ENCODE data around the gene NAMPT.
"Not testable (repeated sequence)": the region's sequence is repeated elsewhere in the genome, so short reads cannot be mapped to it uniquely, and the experiment has no call there.

NAMPT gene

GRCh38 chr7:106247841-106248240 lies 36.9 kb downstream of the NAMPT start:
- in situ Hi-C loops (cut with MboI; ENCODE audit: low pct_unique_long_range_greater_than_20kb, low sequenced_read_pairs): no loop called here
- DNase-seq: no peak

GRCh38 chr7:106246902-106247711 lies 37.7 kb downstream of the NAMPT start:
- in situ Hi-C loops (cut with MboI; ENCODE audit: low pct_unique_long_range_greater_than_20kb, low sequenced_read_pairs): no loop called here

GRCh38 chr7:106243893-106244292 lies 40.9 kb downstream of the NAMPT start:
- no peak for DNase-seq
- in situ Hi-C loops (cut with MboI; ENCODE audit: low pct_unique_long_range_greater_than_20kb, low sequenced_read_pairs): no loop called here

More at GRCh38 chr7:106246902-106247711, 37.7 kb downstream of the NAMPT start:
- DNase-seq: no peak

GRCh38 chr7:106239406-106239805 lies 45.4 kb downstream of the NAMPT start:
- in situ Hi-C loops (cut with MboI; ENCODE audit: low pct_unique_long_range_greater_than_20kb, low sequenced_read_pairs): no loop called here
- no peak for DNase-seq

DNA sequence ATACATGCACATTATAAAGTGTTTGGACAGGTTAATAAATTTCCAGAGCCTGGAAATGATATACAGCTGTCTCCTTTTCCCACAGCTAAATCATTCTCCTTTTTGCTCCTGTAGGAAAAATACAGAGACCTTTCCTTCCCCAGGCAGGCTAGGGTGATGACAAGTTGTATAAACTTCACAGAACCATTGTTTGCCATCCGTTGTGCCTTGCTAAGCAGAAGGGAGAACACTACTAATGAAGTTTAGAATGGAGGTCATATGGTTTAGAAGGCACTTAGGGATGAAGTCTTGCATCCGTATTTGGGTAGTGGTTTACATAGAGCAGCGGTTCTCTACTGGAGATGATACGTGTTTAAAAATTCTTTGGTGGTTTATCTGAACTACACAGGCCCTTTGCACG lies 46.0 kb downstream of the NAMPT start:
- no peak for DNase-seq
- in situ Hi-C loops (cut with MboI; ENCODE audit: low pct_unique_long_range_greater_than_20kb, low sequenced_read_pairs): no loop called here

GRCh38 chr7:106236065-106236464 lies 48.7 kb downstream of the NAMPT start:
- no peak for DNase-seq
- in situ Hi-C loops (cut with MboI; ENCODE audit: low pct_unique_long_range_greater_than_20kb, low sequenced_read_pairs): no loop called here

DNA sequence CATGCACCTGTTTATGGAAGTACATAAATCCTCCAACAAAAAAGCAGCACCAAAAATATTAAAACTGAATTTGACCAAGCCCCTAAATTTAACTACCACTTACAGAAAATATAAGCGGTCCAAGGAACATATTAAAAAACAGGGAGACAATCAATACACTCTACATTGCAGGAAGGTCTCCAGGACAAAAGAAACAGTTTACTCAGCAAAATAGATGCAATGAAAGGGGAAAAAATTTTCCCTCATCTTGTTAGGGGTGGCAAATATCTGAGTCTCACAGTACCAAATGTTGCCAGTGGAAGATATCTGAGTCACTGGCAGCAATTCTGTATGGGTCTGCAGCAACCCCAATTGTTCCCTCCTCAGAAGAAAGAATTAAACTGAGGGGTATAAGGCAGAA lies 50.4 kb downstream of the NAMPT start:
- in situ Hi-C loops (cut with MboI; ENCODE audit: low pct_unique_long_range_greater_than_20kb, low sequenced_read_pairs): no loop called here
- DNase-seq: no peak

DNA sequence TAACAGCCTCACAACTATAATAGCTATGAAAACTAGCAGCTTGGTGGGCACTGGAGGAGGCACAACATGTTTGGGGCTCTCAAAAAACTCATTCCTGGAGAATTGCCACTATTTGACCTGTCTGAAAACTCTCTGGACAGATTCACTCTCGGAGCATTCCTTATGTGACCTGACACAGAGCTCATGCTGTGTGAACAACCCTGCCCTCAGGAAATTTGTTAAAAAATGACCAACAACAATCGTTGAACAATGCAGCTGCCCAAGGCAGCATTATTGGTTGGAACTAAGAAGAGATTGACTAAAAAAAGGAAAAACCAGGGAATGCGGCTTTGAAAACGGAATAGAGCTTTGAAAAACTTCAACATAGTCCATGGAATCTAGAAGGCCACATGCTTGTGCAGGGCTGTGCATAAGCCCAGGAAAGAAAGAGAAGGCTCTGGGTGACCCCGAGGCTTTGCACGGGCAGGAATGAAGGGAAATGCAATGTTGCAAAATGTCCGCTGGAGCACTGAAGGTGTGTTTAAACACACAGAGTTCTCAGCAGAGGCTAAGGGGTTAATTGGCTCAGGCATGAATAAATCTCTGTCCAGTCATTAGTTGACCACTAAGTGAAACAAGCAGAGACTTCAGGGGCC lies 52.8 kb downstream of the NAMPT start:
- DNase-seq: no peak
- in situ Hi-C loops (cut with MboI; ENCODE audit: low pct_unique_long_range_greater_than_20kb, low sequenced_read_pairs): no loop called here

GRCh38 chr7:106225856-106226255 lies 58.9 kb downstream of the NAMPT start:
- DNase-seq: no peak
- in situ Hi-C loops (cut with MboI; ENCODE audit: low pct_unique_long_range_greater_than_20kb, low sequenced_read_pairs): no loop called here

DNA sequence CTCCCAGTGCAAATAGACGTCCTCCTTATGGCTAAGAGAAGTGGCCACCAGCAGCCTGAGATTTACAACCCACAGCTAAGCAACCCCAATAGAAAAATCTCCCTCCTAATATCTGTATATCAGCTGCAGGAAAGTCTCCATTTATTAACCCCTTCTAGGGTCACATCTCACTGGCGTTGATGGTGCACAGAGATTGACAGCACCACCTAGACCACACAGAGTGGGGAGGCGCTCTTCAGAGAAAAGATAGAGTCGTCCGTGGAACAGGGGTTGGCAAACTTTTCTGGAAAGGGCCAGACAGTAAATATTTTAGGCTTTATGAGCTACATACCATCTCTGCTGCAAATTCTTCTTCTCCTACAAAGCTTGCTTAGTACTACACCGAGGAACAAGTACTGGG lies 60.0 kb downstream of the NAMPT start:
- in situ Hi-C loops (cut with MboI; ENCODE audit: low pct_unique_long_range_greater_than_20kb, low sequenced_read_pairs): no loop called here
- DNase-seq: no peak

- DNase-seq: no peak
- in situ Hi-C loops (cut with MboI; ENCODE audit: low pct_unique_long_range_greater_than_20kb, low sequenced_read_pairs): no loop called here
These were observed 61.6 kb downstream of the NAMPT start for GRCh38 chr7:106223156-106223555.

GRCh38 chr7:106222545-106222944 lies 62.2 kb downstream of the NAMPT start:
- no peak for DNase-seq
- in situ Hi-C loops (cut with MboI; ENCODE audit: low pct_unique_long_range_greater_than_20kb, low sequenced_read_pairs): no loop called here

DNA sequence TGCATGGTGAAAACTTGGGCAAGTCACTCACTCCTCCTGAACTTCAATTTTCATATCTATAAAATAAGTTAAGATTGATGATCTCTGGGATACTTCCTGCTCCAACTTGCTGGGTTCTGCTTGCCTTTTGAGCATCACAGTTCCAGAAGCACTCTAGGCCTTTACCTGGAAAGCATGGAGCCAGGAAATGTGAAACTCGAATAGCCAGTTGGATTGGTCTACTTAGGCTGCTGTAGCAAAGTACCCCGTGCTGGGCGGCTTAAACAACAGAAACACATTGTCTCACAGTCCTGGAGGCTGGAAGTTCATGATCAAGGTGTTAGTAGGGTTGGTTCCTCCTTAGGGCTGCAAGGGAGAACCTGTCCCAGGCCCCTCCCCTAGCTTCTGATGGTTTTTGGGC lies 64.5 kb downstream of the NAMPT start:
- no peak for DNase-seq
- in situ Hi-C loops (cut with MboI; ENCODE audit: low pct_unique_long_range_greater_than_20kb, low sequenced_read_pairs): no loop called here

GRCh38 chr7:106219170-106219569 lies 65.6 kb downstream of the NAMPT start:
- in situ Hi-C loops (cut with MboI; ENCODE audit: low pct_unique_long_range_greater_than_20kb, low sequenced_read_pairs): no loop called here
- no peak for DNase-seq

- in situ Hi-C loops (cut with MboI; ENCODE audit: low pct_unique_long_range_greater_than_20kb, low sequenced_read_pairs): no loop called here
- DNase-seq: no peak
These were observed 66.2 kb downstream of the NAMPT start for GRCh38 chr7:106218546-106218945.

DNA sequence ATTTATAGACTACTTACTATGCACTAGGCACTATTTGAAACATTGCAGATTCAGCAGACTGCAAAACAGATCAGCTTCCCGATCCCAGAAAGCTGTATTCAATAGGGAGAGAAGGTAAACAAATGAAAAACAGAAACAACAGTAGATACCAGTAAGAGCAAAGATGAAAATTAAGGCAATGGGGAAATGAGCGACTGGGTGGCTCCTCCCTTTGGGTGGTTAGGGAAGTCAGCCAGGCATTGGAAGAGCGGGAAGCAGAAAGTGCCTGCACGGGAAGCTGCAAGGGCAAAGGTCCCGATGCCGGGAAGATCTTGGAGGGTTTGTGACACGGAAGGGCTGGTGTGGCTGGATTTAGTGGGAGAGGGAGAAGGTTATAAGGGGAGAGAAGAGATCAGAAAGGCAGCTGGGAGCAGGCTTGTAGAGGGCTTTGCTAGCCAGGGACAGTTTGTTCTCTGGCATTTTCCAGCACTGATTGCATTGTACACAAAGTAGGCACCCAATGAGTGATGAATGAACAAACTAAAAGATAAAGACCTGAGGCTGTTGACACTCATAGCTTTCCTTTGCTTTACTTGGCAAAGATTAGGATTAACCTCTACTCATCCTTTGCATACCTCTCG lies 67.8 kb downstream of the NAMPT start:
- in situ Hi-C loops (cut with MboI; ENCODE audit: low pct_unique_long_range_greater_than_20kb, low sequenced_read_pairs): no loop called here
- no peak for DNase-seq

DNA sequence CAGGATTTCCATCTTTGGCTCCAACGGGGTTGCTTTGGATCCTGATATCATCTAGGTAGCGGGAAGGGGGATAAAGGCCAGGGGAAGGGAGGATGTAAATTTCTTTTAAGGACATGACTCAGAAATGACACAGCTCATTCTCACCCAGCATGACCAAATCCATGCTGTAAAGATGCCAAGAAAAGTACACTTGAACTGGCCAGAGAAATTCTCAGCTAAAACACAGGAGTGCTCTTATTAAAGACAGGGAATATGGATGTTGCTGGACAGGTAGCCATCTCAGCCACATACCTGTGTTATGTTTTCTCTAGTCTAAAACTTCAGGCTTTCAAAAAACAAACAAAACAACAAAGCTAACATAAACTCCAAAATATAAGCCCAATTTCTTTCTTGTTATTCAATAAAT lies 68.3 kb downstream of the NAMPT start:
- DNase-seq: no peak
- in situ Hi-C loops (cut with MboI; ENCODE audit: low pct_unique_long_range_greater_than_20kb, low sequenced_read_pairs): no loop called here

DNA sequence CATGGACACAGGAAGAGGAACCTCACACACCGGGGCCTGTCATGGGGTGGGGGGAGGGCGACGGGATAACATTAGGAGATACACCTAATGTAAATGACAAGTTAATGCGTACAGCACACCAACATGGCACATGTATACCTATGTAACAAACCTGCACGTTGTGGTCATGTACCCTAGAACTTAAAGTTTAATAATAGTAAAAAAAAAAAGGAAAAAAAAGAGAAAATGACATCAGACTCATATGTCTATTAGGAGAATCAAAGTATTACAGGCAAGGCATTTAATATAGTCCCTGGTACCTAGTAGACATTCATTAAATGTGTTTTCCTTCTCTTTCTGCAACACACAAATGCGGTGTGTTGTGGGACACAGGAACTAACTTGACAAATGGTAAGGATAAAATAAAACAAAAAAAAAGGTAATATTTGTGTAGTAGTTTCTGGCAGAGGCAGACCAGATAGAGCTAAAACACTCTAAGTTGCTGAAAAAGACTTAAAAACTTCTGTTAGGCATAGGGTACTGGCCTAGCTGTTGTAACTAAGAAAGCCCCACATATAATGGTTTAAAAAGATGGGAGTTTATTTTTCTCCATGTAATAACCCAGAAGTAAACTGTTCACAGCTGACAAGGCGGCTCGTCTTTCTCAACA lies 68.8 kb downstream of the NAMPT start:
- DNase-seq: no peak
- in situ Hi-C loops (cut with MboI; ENCODE audit: low pct_unique_long_range_greater_than_20kb, low sequenced_read_pairs): no loop called here

DNA sequence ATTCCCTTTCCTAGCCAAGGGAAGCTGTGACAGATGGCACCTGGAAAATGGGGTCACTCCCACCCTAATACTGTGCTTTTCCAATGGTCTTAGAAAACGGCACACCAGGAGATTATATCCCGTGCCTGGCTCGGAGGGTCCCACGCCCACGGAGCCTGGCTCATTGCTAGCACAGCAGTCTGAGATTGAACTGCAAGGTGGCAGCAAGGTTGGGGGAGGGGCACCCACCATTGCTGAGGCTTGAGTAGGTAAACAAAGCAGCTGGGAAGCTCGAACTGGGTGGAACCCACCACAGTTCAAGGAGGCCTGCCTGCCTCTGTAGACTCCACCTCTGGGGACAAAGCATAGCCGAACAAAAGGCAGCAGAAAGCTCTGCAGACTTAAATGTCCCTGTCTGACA lies 75.8 kb downstream of the NAMPT start:
- in situ Hi-C loops (cut with MboI; ENCODE audit: low pct_unique_long_range_greater_than_20kb, low sequenced_read_pairs); DNase-seq: not testable (repeated sequence)

Data from KBM-7 (cell line).